HG02642 (cell line): ENCODE measurements around the gene RASA2.
"Not testable (repeated sequence)": the region's sequence is repeated elsewhere in the genome, so short reads cannot be mapped to it uniquely, and the experiment has no call there.

ENCODE experiments used
- ATAC-seq: cut with Tn5 transposase; IDR thresholded peaks from one replicate; pipeline ENCODE4 v1.9.1; 2021; ENCODE audit warnings: mild to moderate bottlenecking; ENCODE audit not compliant: unreplicated experiment, poor library complexity

The RASA2 gene

GRCh38 chr3:141489203-141489602 is 2.4 kb downstream of the RASA2 start:
- no peak for ATAC-seq

- no peak for ATAC-seq
These were observed 4.3 kb downstream of the RASA2 start for GRCh38 chr3:141491081-141491480.

- ATAC-seq = no peak
These were observed 5.1 kb downstream of the RASA2 start for GRCh38 chr3:141491929-141492328.

GRCh38 chr3:141493184-141493583 is 6.4 kb downstream of the RASA2 start:
- no peak for ATAC-seq

- ATAC-seq = not testable (repeated sequence)
These were observed 10.8 kb downstream of the RASA2 start for GRCh38 chr3:141497589-141497988.

- peak; percentile 96 for ATAC-seq
These were observed 11.9 kb downstream of the RASA2 start for GRCh38 chr3:141498598-141499223.

GRCh38 chr3:141499284-141499683 is 12.5 kb downstream of the RASA2 start:
- ATAC-seq = no peak

- no peak for ATAC-seq
These were observed 13.1 kb downstream of the RASA2 start for GRCh38 chr3:141499965-141500364.

- ATAC-seq = no peak
These were observed 13.6 kb downstream of the RASA2 start for GRCh38 chr3:141500397-141500796.

- ATAC-seq = no peak
These were observed 18.3 kb downstream of the RASA2 start for GRCh38 chr3:141505166-141505565.

GRCh38 chr3:141506071-141506470 is 19.2 kb downstream of the RASA2 start:
- ATAC-seq = no peak

- ATAC-seq = no peak
These were observed 20.7 kb downstream of the RASA2 start for GRCh38 chr3:141507392-141508066.

GRCh38 chr3:141508067-141508436 is 21.2 kb downstream of the RASA2 start:
- no peak for ATAC-seq

GRCh38 chr3:141511361-141511760 is 24.5 kb downstream of the RASA2 start:
- ATAC-seq = no peak

- no peak for ATAC-seq
These were observed 27.6 kb downstream of the RASA2 start for GRCh38 chr3:141514382-141514781.

GRCh38 chr3:141519587-141519986 is 32.8 kb downstream of the RASA2 start:
- no peak for ATAC-seq

GRCh38 chr3:141521781-141522180 is 35.0 kb downstream of the RASA2 start:
- no peak for ATAC-seq

- no peak for ATAC-seq
These were observed 37.0 kb downstream of the RASA2 start for GRCh38 chr3:141523615-141524375.

- no peak for ATAC-seq
These were observed 38.2 kb downstream of the RASA2 start for GRCh38 chr3:141524988-141525387.

- ATAC-seq = no peak
These were observed 39.0 kb downstream of the RASA2 start for GRCh38 chr3:141525814-141526213.

GRCh38 chr3:141526709-141527108 is 39.9 kb downstream of the RASA2 start:
- no peak for ATAC-seq
